GM23338 (cell line): Measurements from ENCODE around the gene CERS3.

ENCODE experiments used
- CREB1 ChIP-seq: fragments of 250-450 bp; sonication (Bioruptor Pico); IDR thresholded peaks from 2 replicates; pipeline ENCODE4 v1.5.0; 2020; ENCODE audit warnings: low read depth, mild to moderate bottlenecking, moderate library complexity
- EZH2 ChIP-seq: fragments of 200-600 bp; sonication (generic); IDR thresholded peaks from one replicate; pipeline ENCODE4 v1.8.0; 2017; ENCODE audit warnings: antibody characterized with exemption, mild to moderate bottlenecking, low read depth; ENCODE audit not compliant: unreplicated experiment
- EZH2phosphoT487 ChIP-seq: fragments of 200-600 bp; sonication (generic); IDR thresholded peaks from one replicate; pipeline ENCODE4 v1.8.1; 2018; ENCODE audit warnings: antibody characterized with exemption; ENCODE audit not compliant: unreplicated experiment
- POLR2AphosphoS5 ChIP-seq: IDR thresholded peaks from 2 replicates; pipeline ENCODE4 v1.6.1; 2016; ENCODE audit warnings: antibody characterized with exemption, low read depth
- ZNF114 ChIP-seq: fragments of 250-450 bp; sonication (Bioruptor Pico); IDR thresholded peaks from 2 replicates; pipeline ENCODE4 v1.5.0; 2020; ENCODE audit warnings: mild to moderate bottlenecking, moderate library complexity
- TF ChIP-seq, protein P1 (sequence below), 2 experiments: fragments of 200-600 bp in 1 of 2; sonication (generic) in 1 of 2; conservative IDR thresholded peaks; 2 replicates each; pipeline versions ENCODE4 v1.5.1 to v1.6.1; 2016 to 2017; ENCODE audit warnings: antibody characterized with exemption in 2 of 2, low read depth in 2 of 2, mild to moderate bottlenecking in 2 of 2, moderate library complexity in 1 of 2
- TF ChIP-seq, protein P2 (sequence below): fragments of 250-450 bp; sonication (Bioruptor Pico); IDR thresholded peaks from 2 replicates; pipeline ENCODE4 v1.5.0; 2020; ENCODE audit warnings: mild to moderate bottlenecking, moderate library complexity

DNA sequence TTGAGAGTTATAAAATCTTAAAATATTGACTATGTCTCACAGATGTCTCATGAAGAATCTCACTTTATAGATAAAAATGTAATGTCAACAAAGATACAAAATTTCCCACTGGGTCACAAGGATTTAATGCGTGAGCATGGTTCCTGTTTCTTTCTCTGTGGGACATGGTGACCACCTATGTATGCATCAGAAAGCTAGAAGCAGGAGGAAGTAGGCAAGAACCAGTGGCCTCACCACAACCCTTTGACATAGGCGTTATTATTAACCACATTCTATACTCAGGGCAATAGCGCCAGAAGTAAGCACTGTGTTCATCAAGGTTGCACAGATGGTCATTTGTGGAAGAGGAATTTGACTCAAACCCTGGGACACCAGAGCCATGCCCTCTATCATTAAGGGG lies 175.3 kb downstream of the CERS3 start:
- TF ChIP-seq, protein P1, sequence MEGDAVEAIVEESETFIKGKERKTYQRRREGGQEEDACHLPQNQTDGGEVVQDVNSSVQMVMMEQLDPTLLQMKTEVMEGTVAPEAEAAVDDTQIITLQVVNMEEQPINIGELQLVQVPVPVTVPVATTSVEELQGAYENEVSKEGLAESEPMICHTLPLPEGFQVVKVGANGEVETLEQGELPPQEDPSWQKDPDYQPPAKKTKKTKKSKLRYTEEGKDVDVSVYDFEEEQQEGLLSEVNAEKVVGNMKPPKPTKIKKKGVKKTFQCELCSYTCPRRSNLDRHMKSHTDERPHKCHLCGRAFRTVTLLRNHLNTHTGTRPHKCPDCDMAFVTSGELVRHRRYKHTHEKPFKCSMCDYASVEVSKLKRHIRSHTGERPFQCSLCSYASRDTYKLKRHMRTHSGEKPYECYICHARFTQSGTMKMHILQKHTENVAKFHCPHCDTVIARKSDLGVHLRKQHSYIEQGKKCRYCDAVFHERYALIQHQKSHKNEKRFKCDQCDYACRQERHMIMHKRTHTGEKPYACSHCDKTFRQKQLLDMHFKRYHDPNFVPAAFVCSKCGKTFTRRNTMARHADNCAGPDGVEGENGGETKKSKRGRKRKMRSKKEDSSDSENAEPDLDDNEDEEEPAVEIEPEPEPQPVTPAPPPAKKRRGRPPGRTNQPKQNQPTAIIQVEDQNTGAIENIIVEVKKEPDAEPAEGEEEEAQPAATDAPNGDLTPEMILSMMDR (conservative IDR thresholded peaks at IDR 0.05; ENCODE audit: low read depth in 2 of 2) = no peak
- TF ChIP-seq ZNF114 (CRISPR knock-in tag) (no peak), POLR2AphosphoS5 (no peak), EZH2phosphoT487 (no peak), CREB1 (CRISPR knock-in tag) (no peak), EZH2 (no peak)
- TF ChIP-seq, protein P2, sequence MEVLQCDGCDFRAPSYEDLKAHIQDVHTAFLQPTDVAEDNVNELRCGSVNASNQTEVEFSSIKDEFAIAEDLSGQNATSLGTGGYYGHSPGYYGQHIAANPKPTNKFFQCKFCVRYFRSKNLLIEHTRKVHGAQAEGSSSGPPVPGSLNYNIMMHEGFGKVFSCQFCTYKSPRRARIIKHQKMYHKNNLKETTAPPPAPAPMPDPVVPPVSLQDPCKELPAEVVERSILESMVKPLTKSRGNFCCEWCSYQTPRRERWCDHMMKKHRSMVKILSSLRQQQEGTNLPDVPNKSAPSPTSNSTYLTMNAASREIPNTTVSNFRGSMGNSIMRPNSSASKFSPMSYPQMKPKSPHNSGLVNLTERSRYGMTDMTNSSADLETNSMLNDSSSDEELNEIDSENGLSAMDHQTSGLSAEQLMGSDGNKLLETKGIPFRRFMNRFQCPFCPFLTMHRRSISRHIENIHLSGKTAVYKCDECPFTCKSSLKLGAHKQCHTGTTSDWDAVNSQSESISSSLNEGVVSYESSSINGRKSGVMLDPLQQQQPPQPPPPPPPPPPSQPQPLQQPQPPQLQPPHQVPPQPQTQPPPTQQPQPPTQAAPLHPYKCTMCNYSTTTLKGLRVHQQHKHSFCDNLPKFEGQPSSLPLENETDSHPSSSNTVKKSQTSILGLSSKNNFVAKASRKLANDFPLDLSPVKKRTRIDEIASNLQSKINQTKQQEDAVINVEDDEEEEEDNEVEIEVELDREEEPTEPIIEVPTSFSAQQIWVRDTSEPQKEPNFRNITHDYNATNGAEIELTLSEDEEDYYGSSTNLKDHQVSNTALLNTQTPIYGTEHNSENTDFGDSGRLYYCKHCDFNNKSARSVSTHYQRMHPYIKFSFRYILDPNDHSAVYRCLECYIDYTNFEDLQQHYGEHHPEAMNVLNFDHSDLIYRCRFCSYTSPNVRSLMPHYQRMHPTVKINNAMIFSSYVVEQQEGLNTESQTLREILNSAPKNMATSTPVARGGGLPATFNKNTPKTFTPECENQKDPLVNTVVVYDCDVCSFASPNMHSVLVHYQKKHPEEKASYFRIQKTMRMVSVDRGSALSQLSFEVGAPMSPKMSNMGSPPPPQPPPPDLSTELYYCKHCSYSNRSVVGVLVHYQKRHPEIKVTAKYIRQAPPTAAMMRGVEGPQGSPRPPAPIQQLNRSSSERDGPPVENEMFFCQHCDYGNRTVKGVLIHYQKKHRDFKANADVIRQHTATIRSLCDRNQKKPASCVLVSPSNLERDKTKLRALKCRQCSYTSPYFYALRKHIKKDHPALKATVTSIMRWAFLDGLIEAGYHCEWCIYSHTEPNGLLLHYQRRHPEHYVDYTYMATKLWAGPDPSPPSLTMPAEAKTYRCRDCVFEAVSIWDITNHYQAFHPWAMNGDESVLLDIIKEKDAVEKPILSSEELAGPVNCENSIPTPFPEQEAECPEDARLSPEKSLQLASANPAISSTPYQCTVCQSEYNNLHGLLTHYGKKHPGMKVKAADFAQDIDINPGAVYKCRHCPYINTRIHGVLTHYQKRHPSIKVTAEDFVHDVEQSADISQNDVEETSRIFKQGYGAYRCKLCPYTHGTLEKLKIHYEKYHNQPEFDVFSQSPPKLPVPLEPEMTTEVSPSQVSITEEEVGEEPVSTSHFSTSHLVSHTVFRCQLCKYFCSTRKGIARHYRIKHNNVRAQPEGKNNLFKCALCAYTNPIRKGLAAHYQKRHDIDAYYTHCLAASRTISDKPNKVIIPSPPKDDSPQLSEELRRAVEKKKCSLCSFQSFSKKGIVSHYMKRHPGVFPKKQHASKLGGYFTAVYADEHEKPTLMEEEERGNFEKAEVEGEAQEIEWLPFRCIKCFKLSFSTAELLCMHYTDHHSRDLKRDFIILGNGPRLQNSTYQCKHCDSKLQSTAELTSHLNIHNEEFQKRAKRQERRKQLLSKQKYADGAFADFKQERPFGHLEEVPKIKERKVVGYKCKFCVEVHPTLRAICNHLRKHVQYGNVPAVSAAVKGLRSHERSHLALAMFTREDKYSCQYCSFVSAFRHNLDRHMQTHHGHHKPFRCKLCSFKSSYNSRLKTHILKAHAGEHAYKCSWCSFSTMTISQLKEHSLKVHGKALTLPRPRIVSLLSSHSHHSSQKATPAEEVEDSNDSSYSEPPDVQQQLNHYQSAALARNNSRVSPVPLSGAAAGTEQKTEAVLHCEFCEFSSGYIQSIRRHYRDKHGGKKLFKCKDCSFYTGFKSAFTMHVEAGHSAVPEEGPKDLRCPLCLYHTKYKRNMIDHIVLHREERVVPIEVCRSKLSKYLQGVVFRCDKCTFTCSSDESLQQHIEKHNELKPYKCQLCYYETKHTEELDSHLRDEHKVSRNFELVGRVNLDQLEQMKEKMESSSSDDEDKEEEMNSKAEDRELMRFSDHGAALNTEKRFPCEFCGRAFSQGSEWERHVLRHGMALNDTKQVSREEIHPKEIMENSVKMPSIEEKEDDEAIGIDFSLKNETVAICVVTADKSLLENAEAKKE = no peak
